Suprapubic skin (tissue), 3 donors: Measurements from ENCODE around the gene BBLN.

Source experiments
- CTCF ChIP-seq, 2 donors: fragments of 200-600 bp in 1 of 2; fragments of 450-650 bp in 1 of 2; sonication (generic) in 1 of 2; IDR thresholded peaks; one replicate each; pipeline ENCODE4 v1.5.1; 2016 to 2019; ENCODE audit warnings: antibody characterized with exemption in 2 of 2, mild to moderate bottlenecking in 1 of 2, moderate library complexity in 1 of 2
- EP300 ChIP-seq: sonication (generic); formaldehyde crosslinking; IDR thresholded peaks from one replicate; pipeline ENCODE4 v1.6.1; 2017; ENCODE audit warnings: antibody characterized with exemption
- POLR2A ChIP-seq, 2 donors: fragments of 450-650 bp; IDR thresholded peaks; one replicate each; pipeline ENCODE4 v1.6.1; 2017; ENCODE audit warnings: antibody characterized with exemption in 2 of 2, mild to moderate bottlenecking in 2 of 2, moderate library complexity in 2 of 2

- no peak for TF ChIP-seq CTCF (IDR thresholded peaks at IDR 0.05)
- no peak for TF ChIP-seq EP300
- no peak for TF ChIP-seq POLR2A (IDR thresholded peaks at IDR 0.05)
Observed at GRCh38 chr9:128166169-128166568, 6.1 kb downstream of the BBLN start.
